Measurements from ENCODE around the gene SLC25A45.

The SLC25A45 gene

GRCh38 chr11:65428578-65429067, 46.2 kb upstream of the SLC25A45 start:
- ChIA-PET POLR2A (interaction anchor here (0.7 to 19.6 kb wide), 2 partner anchors 10 to 75 kb away, joined by 3 to 664 read pairs; partner anchors contain the start of gene MALAT1), CTCF (no interaction called here)
- no peak for TF ChIP-seq CTCF (IDR thresholded peaks at IDR 0.05; ENCODE audit: insufficient read depth, low read length, missing control alignments)
- peak overlapping the region; percentile 98 for H3K4me3 ChIP-seq (ENCODE audit: low read depth, low read length)
- no peak for DNase-seq (ENCODE audit: low read depth, low spot score)

- TF ChIP-seq CTCF (IDR thresholded peaks at IDR 0.05; ENCODE audit: insufficient read depth, low read length, missing control alignments): no peak
- POLR2A ChIA-PET: interaction anchor here (1.1 to 19.6 kb wide), 2 partner anchors 10 to 76 kb away, joined by 4 to 664 read pairs; partner anchors contain the start of gene MALAT1
- DNase-seq (ENCODE audit: low read depth, low spot score): no peak
- CTCF ChIA-PET: no interaction called here
- H3K4me3 ChIP-seq (ENCODE audit: low read depth, low read length): peak overlapping the region; percentile 98
These were observed 45.5 kb upstream of the SLC25A45 start for GRCh38 chr11:65427691-65428577.

GRCh38 chr11:65426839-65427690, 44.6 kb upstream of the SLC25A45 start:
- POLR2A ChIA-PET: interaction anchor here (0.6 to 19.6 kb wide), 4 partner anchors 9 to 77 kb away, joined by 3 to 664 read pairs (median 4); partner anchors contain the start of genes MALAT1 and TIGD3
- TF ChIP-seq CTCF (IDR thresholded peaks at IDR 0.05; ENCODE audit: insufficient read depth, low read length, missing control alignments): no peak
- H3K4me3 ChIP-seq (ENCODE audit: low read depth, low read length): peak overlapping the region; percentile 98
- CTCF ChIA-PET: interaction anchor here (1.1 kb wide), 1 partner anchor 10 kb away, joined by 3 read pairs; no protein-coding TSS in a partner anchor
- no peak for DNase-seq (ENCODE audit: low read depth, low spot score)

GRCh38 chr11:65425971-65426838, 43.8 kb upstream of the SLC25A45 start:
- POLR2A ChIA-PET: interaction anchor here (0.6 to 19.6 kb wide), 5 partner anchors 10 to 77 kb away, joined by 3 to 664 read pairs (median 4); partner anchors contain the start of genes MALAT1 and TIGD3
- DNase-seq (ENCODE audit: low read depth, low spot score): no peak
- H3K4me3 ChIP-seq (ENCODE audit: low read depth, low read length): peak overlapping the region; percentile 98
- TF ChIP-seq CTCF (IDR thresholded peaks at IDR 0.05; ENCODE audit: insufficient read depth, low read length, missing control alignments): no peak
- CTCF ChIA-PET: interaction anchor here (1.1 kb wide), 1 partner anchor 10 kb away, joined by 3 read pairs; no protein-coding TSS in a partner anchor

GRCh38 chr11:65425105-65425970, 42.9 kb upstream of the SLC25A45 start:
- TF ChIP-seq CTCF (IDR thresholded peaks at IDR 0.05; ENCODE audit: insufficient read depth, low read length, missing control alignments): no peak
- no peak for DNase-seq (ENCODE audit: low read depth, low spot score)
- H3K4me3 ChIP-seq (ENCODE audit: low read depth, low read length): peak overlapping the region; percentile 98
- CTCF ChIA-PET: no interaction called here
- POLR2A ChIA-PET: interaction anchor here (0.7 to 19.6 kb wide), 12 partner anchors 9 to 92 kb away, joined by 3 to 664 read pairs (median 20); partner anchors contain the start of genes DPF2 and MALAT1
